ENCODE results near the gene AKT3. TPM values are rescaled to one million over a fixed set of nuclear protein-coding genes. Genes with fewer than 3 reads are reported as not detected.

The AKT3 gene
- polyA plus RNA-seq, 3 donors: 0.81 to 1.7 (median 1.4) TPM

GRCh38 chr1:243705585-243705984 is 144.5 kb downstream of the AKT3 start:
- no peak for TF ChIP-seq CTCF (IDR thresholded peaks at IDR 0.05)
- no peak overlapping the region for H3K4me3 ChIP-seq (replicated peaks in 1 of 3; ENCODE audit: low read depth in 2 of 3, low read length in 3 of 3)
- no peaks in the 10 kb centered on the region for H4K20me1 ChIP-seq (ENCODE audit: insufficient read depth, low read length)
- no peak overlapping the region for H3K27ac ChIP-seq (ENCODE audit: low read depth in 1 of 2, low read length in 2 of 2)
- H3K27me3 ChIP-seq (ENCODE audit: control insufficient read depth in 2 of 2, insufficient read depth in 2 of 2, low read length in 2 of 2): no peaks in the 10 kb centered on the region
- no peak overlapping the region for H2AFZ ChIP-seq (ENCODE audit: insufficient read depth, low read depth, low read length, poor library complexity, severe bottlenecking)
- no peaks in the 10 kb centered on the region for H3K79me2 ChIP-seq (ENCODE audit: insufficient read depth, low read length)
- no peaks in the 10 kb centered on the region for H3K9me3 ChIP-seq (replicated peaks in 1 of 2; ENCODE audit: control insufficient read depth in 1 of 2, insufficient read depth in 1 of 2, low read length in 2 of 2)
- peaks cover 0 to 8% of the 10 kb centered on the region in 2 donors for H3K4me1 ChIP-seq (ENCODE audit: control insufficient read depth in 1 of 2, insufficient read depth in 2 of 2, low read length in 2 of 2)
- Mint-ChIP-seq H3K4me3 (peak overlapping the region in 1 of 2 donors; percentile 41), H3K36me3 (no peaks in the 10 kb centered on the region), H3K27me3 (ENCODE audit: low read depth in 3 of 3) (no peaks in the 10 kb centered on the region), H3K4me1 (peaks cover 3% of the 10 kb centered on the region), H3K27ac (no peak overlapping the region), H3K9me3 (peaks cover 0 to under 1% (median 0%) of the 10 kb centered on the region in 7 donors)
- H3K4me2 ChIP-seq (replicated peaks; ENCODE audit: extremely low read depth, low read length, poor library complexity, severe bottlenecking): no peak overlapping the region
- no peaks in the 10 kb centered on the region for H3K36me3 ChIP-seq (replicated peaks in 1 of 2; ENCODE audit: control insufficient read depth in 1 of 2, insufficient read depth in 2 of 2, low read length in 2 of 2)
- H3K9ac ChIP-seq (ENCODE audit: insufficient read depth, low read length, poor library complexity, severe bottlenecking): no peak overlapping the region
- intact Hi-C loops (cut with micrococcal nuclease): no loop called here
- DNase-seq: no peak
- WGBS (ENCODE audit: insufficient coverage): 84% methylated on average over 2 of the region's 4 CpGs

GRCh38 chr1:243701872-243702271 is 148.2 kb downstream of the AKT3 start:
- no peak for TF ChIP-seq CTCF (IDR thresholded peaks at IDR 0.05)
- no peak overlapping the region for H3K4me2 ChIP-seq (replicated peaks; ENCODE audit: extremely low read depth, low read length, poor library complexity, severe bottlenecking)
- WGBS (ENCODE audit: insufficient coverage): no CpG with 5 or more reads among the region's 3 CpGs

More at GRCh38 chr1:243701872-243702271, 148.2 kb downstream of the AKT3 start:
- no peaks in the 10 kb centered on the region for H3K9me3 ChIP-seq (replicated peaks in 1 of 2; ENCODE audit: control insufficient read depth in 1 of 2, insufficient read depth in 1 of 2, low read length in 2 of 2)
- no peaks in the 10 kb centered on the region for H3K27me3 Mint-ChIP-seq (ENCODE audit: low read depth in 3 of 3)
- no peaks in the 10 kb centered on the region for H3K9me3 Mint-ChIP-seq
- H3K36me3 Mint-ChIP-seq: no peaks in the 10 kb centered on the region
- no peaks in the 10 kb centered on the region for H3K36me3 ChIP-seq (replicated peaks in 1 of 2; ENCODE audit: control insufficient read depth in 1 of 2, insufficient read depth in 2 of 2, low read length in 2 of 2)
- no peaks in the 10 kb centered on the region for H3K79me2 ChIP-seq (ENCODE audit: insufficient read depth, low read length)
- no peak overlapping the region for H3K4me3 ChIP-seq (replicated peaks in 1 of 3; ENCODE audit: low read depth in 2 of 3, low read length in 3 of 3)
- no peaks in the 10 kb centered on the region for H3K27me3 ChIP-seq (ENCODE audit: control insufficient read depth in 2 of 2, insufficient read depth in 2 of 2, low read length in 2 of 2)
- no peaks in the 10 kb centered on the region for H3K4me1 Mint-ChIP-seq
- no peak overlapping the region for H3K27ac Mint-ChIP-seq
- H3K4me3 Mint-ChIP-seq: no peak overlapping the region
- no peak overlapping the region for H2AFZ ChIP-seq (ENCODE audit: insufficient read depth, low read depth, low read length, poor library complexity, severe bottlenecking)
- H3K9ac ChIP-seq (ENCODE audit: insufficient read depth, low read length, poor library complexity, severe bottlenecking): no peak overlapping the region
- H3K4me1 ChIP-seq (ENCODE audit: control insufficient read depth in 1 of 2, insufficient read depth in 2 of 2, low read length in 2 of 2): no peaks in the 10 kb centered on the region
- intact Hi-C loops (cut with micrococcal nuclease): no loop called here
- no peak overlapping the region for H3K27ac ChIP-seq (ENCODE audit: low read depth in 1 of 2, low read length in 2 of 2)
- no peak for DNase-seq
- no peaks in the 10 kb centered on the region for H4K20me1 ChIP-seq (ENCODE audit: insufficient read depth, low read length)

All from CD14-positive monocyte (primary cell).